ENCODE data around the gene NAA16. TPM values are rescaled to one million over a fixed set of nuclear protein-coding genes. Genes with fewer than 3 reads are reported as not detected.

Gene NAA16
- total RNA-seq, 1 donor from 2014 or later = 22.3 TPM

DNA sequence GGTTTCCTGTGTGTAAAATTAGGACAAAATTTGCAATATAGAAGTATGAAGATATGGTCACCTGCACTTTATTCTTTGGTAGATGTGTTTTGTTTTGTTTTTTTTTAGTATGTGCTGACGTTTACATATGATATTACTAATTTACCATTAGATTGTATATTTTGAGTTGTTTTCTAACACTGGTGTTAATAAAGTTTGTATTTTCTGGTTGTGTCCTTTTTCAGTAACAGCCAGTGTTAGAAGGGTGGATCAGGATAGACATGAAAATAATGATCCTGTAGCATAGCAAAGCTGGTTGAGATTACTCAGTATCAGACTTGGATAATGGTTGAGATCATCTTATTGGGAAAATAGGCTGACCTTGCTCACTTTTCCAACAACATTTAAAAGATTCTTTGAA lies 6.2 kb downstream of the NAA16 start:
- Mint-ChIP-seq H3K27me3 (ENCODE audit: unreplicated experiment) (peaks cover 4% of the 10 kb centered on the region), H3K27ac (ENCODE audit: unreplicated experiment) (no peak overlapping the region), H3K4me1 (ENCODE audit: low read depth, unreplicated experiment) (peaks cover 7% of the 10 kb centered on the region), H3K9me3 (ENCODE audit: unreplicated experiment) (no peaks in the 10 kb centered on the region), H3K36me3 (ENCODE audit: unreplicated experiment) (no peaks in the 10 kb centered on the region), H3K4me3 (ENCODE audit: unreplicated experiment) (no peak overlapping the region)
- no peak for DNase-seq
- TF ChIP-seq, protein P1, sequence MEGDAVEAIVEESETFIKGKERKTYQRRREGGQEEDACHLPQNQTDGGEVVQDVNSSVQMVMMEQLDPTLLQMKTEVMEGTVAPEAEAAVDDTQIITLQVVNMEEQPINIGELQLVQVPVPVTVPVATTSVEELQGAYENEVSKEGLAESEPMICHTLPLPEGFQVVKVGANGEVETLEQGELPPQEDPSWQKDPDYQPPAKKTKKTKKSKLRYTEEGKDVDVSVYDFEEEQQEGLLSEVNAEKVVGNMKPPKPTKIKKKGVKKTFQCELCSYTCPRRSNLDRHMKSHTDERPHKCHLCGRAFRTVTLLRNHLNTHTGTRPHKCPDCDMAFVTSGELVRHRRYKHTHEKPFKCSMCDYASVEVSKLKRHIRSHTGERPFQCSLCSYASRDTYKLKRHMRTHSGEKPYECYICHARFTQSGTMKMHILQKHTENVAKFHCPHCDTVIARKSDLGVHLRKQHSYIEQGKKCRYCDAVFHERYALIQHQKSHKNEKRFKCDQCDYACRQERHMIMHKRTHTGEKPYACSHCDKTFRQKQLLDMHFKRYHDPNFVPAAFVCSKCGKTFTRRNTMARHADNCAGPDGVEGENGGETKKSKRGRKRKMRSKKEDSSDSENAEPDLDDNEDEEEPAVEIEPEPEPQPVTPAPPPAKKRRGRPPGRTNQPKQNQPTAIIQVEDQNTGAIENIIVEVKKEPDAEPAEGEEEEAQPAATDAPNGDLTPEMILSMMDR (IDR thresholded peaks at IDR 0.05; ENCODE audit: partially characterized antibody, unreplicated experiment) = no peak

DNA sequence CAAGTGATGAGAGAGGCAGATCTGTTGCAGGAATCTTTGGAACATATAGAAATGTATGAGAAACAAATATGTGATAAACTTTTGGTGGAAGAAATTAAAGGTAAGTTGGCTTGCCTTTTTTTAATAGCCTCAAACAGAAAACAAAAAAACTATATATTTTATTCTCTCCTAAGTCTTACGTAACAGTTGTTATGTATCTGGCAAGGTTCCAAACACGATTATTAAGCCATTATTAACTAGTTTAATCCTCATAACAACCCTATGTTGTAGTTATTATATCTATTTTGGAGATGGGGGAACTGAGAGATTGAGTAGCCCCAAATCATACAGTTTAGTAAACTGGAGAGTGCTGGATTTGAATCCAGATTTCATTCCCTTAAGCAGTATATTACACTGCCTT lies 14.7 kb downstream of the NAA16 start:
- TF ChIP-seq, protein P1 (IDR thresholded peaks at IDR 0.05; ENCODE audit: partially characterized antibody, unreplicated experiment) = no peak
- H3K27ac Mint-ChIP-seq (ENCODE audit: unreplicated experiment) = no peak overlapping the region
- no peaks in the 10 kb centered on the region for H3K9me3 Mint-ChIP-seq (ENCODE audit: unreplicated experiment)
- DNase-seq = no peak
- no peaks in the 10 kb centered on the region for H3K27me3 Mint-ChIP-seq (ENCODE audit: unreplicated experiment)
- peaks cover 10% of the 10 kb centered on the region for H3K4me1 Mint-ChIP-seq (ENCODE audit: low read depth, unreplicated experiment)
- H3K36me3 Mint-ChIP-seq (ENCODE audit: unreplicated experiment) = no peaks in the 10 kb centered on the region
- no peak overlapping the region for H3K4me3 Mint-ChIP-seq (ENCODE audit: unreplicated experiment)

DNA sequence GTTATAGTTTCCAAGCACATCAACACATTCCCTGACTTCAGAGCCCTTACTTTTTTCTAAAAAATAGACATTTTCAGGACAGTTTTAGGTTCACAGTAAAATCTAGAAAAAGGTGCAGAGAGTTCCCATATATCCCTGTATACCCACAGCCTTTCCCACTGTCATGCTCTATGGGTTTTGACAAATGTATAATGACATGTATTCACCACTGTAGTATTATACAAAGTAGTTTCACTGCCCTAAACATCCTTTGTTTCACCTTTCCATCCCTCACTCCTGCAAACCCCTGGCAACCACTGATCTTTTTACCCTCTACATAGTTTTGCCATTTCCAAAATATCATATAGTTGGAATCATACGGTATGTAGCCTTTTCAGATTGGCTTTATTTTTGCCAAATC lies 15.6 kb downstream of the NAA16 start:
- TF ChIP-seq, protein P1 (IDR thresholded peaks at IDR 0.05; ENCODE audit: partially characterized antibody, unreplicated experiment) = no peak
- H3K36me3 Mint-ChIP-seq (ENCODE audit: unreplicated experiment) = no peaks in the 10 kb centered on the region
- H3K27me3 Mint-ChIP-seq (ENCODE audit: unreplicated experiment) = no peaks in the 10 kb centered on the region
- no peaks in the 10 kb centered on the region for H3K9me3 Mint-ChIP-seq (ENCODE audit: unreplicated experiment)
- no peak overlapping the region for H3K27ac Mint-ChIP-seq (ENCODE audit: unreplicated experiment)
- H3K4me3 Mint-ChIP-seq (ENCODE audit: unreplicated experiment) = no peak overlapping the region
- DNase-seq = no peak
- H3K4me1 Mint-ChIP-seq (ENCODE audit: low read depth, unreplicated experiment) = peaks cover 10% of the 10 kb centered on the region

DNA sequence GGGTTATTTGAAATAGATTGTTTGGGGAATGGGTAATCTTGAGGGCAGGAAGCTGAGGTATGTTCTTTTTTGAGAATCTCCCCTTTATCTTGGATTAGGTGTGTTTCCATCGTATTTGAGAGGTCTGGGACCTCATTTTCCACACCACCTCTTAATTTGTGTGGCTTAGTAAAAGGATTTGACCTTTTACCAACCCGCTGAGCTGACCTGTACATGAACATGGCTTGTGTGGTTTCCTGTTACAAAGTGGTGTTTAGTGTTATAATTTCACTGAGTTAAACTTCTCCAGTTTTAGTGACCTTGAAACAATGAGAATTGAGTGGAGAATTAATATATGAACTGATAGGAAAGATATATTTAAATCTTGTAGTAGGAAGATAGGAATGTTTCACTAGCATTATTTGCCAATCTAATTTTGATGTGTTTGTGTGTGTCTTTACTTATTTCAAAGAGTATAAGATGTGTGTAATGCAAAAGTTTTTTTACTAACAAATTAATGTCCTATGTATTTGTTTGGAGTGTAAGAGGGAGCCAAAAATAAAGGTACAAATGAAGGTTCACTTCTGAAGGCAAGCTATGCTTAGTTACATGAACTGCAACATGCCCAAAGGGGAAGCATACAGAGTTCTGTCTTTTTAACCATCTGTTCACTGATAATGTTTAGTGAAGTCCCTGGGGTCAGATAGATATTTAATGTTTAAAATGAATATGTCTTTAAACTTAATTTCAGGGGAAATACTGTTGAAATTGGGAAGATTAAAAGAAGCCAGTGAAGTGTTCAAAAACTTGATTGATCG lies 17.1 kb downstream of the NAA16 start:
- H3K9me3 Mint-ChIP-seq (ENCODE audit: unreplicated experiment) = no peaks in the 10 kb centered on the region
- DNase-seq = no peak
- peak overlapping the region; percentile 71 for H3K4me3 Mint-ChIP-seq (ENCODE audit: unreplicated experiment)
- no peaks in the 10 kb centered on the region for H3K36me3 Mint-ChIP-seq (ENCODE audit: unreplicated experiment)
- peaks cover 10% of the 10 kb centered on the region for H3K4me1 Mint-ChIP-seq (ENCODE audit: low read depth, unreplicated experiment)
- peak overlapping the region; percentile 30 for H3K27ac Mint-ChIP-seq (ENCODE audit: unreplicated experiment)
- TF ChIP-seq, protein P1 (IDR thresholded peaks at IDR 0.05; ENCODE audit: partially characterized antibody, unreplicated experiment) = no peak
- no peaks in the 10 kb centered on the region for H3K27me3 Mint-ChIP-seq (ENCODE audit: unreplicated experiment)

DNA sequence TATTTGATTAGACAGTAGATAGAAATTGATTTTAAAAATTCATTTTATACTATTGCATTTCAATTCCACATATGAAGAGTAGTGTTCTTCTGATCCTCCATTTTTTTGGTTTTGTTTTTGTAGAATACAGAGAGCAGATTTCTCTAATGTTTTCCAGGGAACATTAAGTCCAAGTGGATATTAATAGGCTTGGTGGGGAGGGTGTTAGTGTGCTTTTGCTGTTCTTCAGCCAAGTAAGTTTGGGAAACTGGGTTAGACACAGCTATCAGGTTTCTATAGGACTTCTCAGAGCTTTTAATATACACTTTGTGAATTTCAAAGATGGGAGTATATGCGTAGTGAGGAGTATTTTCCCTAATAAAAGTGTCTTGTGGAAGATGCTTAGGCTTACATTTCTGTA lies 21.8 kb downstream of the NAA16 start:
- Mint-ChIP-seq H3K4me3 (ENCODE audit: unreplicated experiment) (no peak overlapping the region), H3K36me3 (ENCODE audit: unreplicated experiment) (no peaks in the 10 kb centered on the region), H3K27me3 (ENCODE audit: unreplicated experiment) (no peaks in the 10 kb centered on the region), H3K27ac (ENCODE audit: unreplicated experiment) (no peak overlapping the region), H3K4me1 (ENCODE audit: low read depth, unreplicated experiment) (peaks cover 8% of the 10 kb centered on the region), H3K9me3 (ENCODE audit: unreplicated experiment) (no peaks in the 10 kb centered on the region)
- no peak for DNase-seq
- TF ChIP-seq, protein P1 (IDR thresholded peaks at IDR 0.05; ENCODE audit: partially characterized antibody, unreplicated experiment) = no peak

All from glutamatergic neuron (in vitro differentiated cells).